Mononuclear cell (primary cell): ENCODE results near the gene PRKCA. TPM values are rescaled to one million over a fixed set of nuclear protein-coding genes. Genes with fewer than 3 reads are reported as not detected.

Experiments
- H3K27me3 ChIP-seq: 2 replicates; pipeline ENCODE4 v1.6.0; 2011; ENCODE audit warnings: low read length, control low read depth; ENCODE audit not compliant: insufficient read depth
- H3K4me1 ChIP-seq: 2 replicates; pipeline ENCODE4 v1.5.1; 2011; ENCODE audit warnings: mild to moderate bottlenecking, low read length, control low read depth; ENCODE audit not compliant: insufficient read depth
- H3K4me3 ChIP-seq: 2 replicates; pipeline ENCODE4 v1.5.1; 2011; ENCODE audit warnings: mild to moderate bottlenecking, low read length, moderate library complexity
- H3K9me3 ChIP-seq: 2 replicates; pipeline ENCODE4 v1.5.1; 2011; ENCODE audit warnings: low read depth, mild to moderate bottlenecking, control low read depth, low read length
- total RNA-seq: library from RNA; depleted of rRNA; stranded (reverse); fragments of >200 nt; gene quantifications from one replicate; pipeline ENCODE4 v1.2.3, GENCODE V29; 2012

The PRKCA gene
- total RNA-seq, 1 donor, result 35.6 TPM

DNA sequence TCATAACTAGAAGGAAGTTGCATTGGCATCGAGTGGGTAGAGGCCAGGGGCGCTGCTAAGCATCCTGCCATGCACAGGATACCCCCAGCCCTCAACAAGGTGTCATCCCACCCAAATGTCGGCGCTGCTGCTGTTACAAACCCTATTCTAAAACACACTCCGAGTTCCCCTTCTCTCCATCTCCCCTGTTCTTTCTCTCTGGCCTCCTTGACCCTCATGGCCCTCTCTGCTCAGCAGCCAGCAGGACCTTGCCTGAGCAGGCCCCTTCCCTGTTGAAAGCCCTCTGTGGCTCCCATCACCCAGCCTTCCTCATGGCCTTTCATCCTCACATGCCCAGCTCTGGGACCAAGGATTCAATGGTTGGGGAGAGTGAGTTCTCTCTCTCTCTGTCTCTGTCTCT lies 510.2 kb downstream of the PRKCA start:
- no peaks in the 10 kb centered on the region for H3K9me3 ChIP-seq
- H3K4me3 ChIP-seq, result no peak overlapping the region
- no peaks in the 10 kb centered on the region for H3K4me1 ChIP-seq
- no peaks in the 10 kb centered on the region for H3K27me3 ChIP-seq

DNA sequence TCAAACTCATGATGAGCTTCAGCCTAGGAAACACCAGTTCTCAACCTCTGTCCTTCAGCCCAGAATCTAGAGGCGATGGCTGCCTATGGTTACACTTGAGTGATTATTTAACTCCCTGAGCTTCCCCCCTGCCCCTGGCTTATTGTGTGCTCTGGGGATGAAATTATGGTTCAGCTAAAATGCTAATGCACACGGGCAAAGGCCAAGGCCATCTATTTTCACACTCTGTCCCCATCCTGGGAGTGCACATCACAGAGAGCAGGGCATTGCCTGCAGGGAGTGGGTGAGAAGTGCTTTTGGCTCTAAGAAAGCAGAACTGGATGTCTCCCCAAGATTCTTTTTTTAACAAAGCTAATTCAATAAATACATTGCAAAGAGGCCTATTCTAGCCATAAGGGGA lies 510.9 kb downstream of the PRKCA start:
- Histone ChIP-seq H3K4me1 (no peaks in the 10 kb centered on the region), H3K4me3 (no peak overlapping the region), H3K27me3 (no peaks in the 10 kb centered on the region), H3K9me3 (no peaks in the 10 kb centered on the region)

DNA sequence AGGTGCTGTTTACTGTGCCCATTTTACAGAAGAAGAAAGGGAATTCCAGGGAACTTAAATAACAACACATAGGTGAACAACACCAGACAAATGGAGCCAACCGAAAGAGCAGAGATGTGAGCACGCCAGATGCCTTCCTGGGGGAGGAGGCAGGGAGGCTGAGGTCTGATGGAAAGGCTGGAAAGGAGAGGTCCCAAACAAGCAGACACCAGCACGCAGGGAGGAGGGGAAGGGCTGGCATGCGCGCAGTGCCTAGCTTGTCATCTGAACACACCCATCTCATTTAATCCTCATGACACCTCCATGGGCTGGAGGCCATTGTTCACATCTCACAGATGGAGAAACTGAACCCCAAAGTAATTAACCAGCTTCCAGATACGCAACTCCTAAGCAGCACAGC lies 511.6 kb downstream of the PRKCA start:
- Histone ChIP-seq H3K27me3 (no peaks in the 10 kb centered on the region), H3K4me3 (no peak overlapping the region), H3K9me3 (no peaks in the 10 kb centered on the region), H3K4me1 (no peaks in the 10 kb centered on the region)

DNA sequence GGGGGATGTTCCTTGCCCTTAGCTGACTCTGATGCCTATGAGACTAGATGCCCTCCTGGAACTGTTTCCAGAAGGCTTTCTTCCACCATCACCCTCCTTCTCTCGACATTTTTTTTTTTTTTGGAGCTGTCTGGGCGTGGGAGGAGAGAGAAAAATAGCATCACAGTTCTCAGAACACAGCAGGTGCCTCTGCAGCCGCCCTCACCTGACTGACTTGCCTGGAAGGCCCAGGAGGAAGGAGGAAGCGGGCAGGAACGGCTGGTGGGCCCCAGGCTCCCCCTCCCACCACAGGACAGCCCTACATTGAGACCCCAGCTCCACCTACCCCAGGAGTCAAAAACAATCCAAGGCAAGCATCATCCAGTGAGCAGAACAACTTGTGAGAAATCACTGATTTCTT lies 512.2 kb downstream of the PRKCA start:
- Histone ChIP-seq H3K4me1 (no peaks in the 10 kb centered on the region), H3K9me3 (no peaks in the 10 kb centered on the region), H3K4me3 (no peak overlapping the region), H3K27me3 (no peaks in the 10 kb centered on the region)

DNA sequence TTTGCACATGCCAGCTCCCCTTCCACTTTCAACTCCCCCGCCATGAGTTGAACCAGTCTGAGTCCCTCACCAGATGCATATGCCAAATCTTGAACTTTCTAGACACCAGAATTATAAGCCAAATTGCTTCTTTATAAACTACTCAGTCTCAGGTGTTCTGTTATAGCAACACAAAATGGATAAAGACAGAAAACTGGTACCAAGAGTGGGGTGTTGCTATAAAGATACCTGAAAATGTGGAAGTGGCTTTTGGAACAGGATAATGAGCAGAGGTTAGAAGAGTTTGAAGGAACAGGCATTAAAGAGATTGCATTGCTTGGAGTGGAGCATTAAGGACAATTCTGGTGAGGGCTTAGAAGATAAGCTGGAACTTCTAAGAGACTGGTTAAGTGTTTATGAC lies 515.3 kb downstream of the PRKCA start:
- Histone ChIP-seq H3K9me3 (no peaks in the 10 kb centered on the region), H3K4me3 (no peak overlapping the region), H3K27me3 (no peaks in the 10 kb centered on the region), H3K4me1 (no peaks in the 10 kb centered on the region)

DNA sequence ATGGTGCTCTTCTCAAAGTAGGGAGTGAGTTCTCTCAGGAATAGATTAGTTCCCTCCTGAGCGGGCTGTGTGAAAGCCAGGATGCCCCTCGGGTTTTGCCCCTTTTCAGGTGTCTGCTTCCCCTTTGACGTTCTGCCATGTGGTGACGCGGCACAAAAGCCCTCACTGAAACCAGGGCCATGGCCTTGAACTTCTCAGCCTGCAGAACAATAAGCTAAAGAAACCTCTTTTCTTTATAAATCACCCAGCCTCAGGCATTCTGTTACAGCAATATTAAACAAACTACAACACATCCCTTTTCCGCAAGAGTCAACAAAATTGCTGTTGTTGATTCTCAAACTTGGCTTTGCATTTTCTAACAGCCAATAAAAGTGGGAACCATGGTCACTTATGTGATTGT lies 517.1 kb downstream of the PRKCA start:
- H3K4me1 ChIP-seq, result no peaks in the 10 kb centered on the region
- no peak overlapping the region for H3K4me3 ChIP-seq
- no peaks in the 10 kb centered on the region for H3K27me3 ChIP-seq
- no peaks in the 10 kb centered on the region for H3K9me3 ChIP-seq

DNA sequence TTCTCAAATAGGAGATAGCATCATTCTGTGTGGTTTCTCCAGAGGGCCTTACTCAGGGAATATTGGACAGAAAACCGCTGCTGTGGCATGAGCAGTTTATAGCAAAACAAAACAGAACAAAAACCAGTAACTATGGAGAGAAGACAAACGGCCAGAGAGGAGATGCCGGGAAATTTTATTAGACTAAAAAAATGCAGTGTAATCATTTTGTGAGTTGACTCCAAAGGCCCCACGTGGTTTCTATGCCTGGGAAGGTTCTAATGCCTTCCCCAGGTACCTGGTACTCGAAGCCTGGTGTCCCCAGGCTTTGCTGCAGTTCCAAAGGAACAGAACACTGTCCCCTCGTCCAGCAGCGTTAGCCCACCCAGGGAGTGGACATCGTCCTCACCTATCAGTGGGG lies 519.6 kb downstream of the PRKCA start:
- H3K9me3 ChIP-seq, result no peaks in the 10 kb centered on the region
- peaks cover 4% of the 10 kb centered on the region for H3K27me3 ChIP-seq
- H3K4me1 ChIP-seq, result no peaks in the 10 kb centered on the region
- H3K4me3 ChIP-seq, result no peak overlapping the region

DNA sequence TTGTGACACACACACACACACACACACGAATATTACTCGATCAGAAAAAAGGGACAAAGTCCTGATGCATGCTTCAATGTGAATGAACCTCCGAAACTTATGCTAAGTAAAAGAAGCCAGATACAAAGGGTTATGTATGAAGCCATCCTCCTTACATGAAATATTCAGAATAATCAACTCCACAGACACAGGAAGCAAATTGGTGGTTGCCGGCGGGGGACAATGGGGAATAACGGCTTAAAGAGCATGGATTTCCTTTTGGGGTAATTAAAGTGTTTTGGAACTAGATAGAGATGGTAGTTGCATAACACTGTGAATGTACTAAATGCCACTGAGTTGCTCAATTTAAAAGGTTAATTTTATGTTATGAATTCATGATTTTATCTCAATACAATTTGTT lies 524.4 kb downstream of the PRKCA start:
- Histone ChIP-seq H3K9me3 (no peaks in the 10 kb centered on the region), H3K27me3 (peaks cover 28% of the 10 kb centered on the region), H3K4me1 (no peaks in the 10 kb centered on the region), H3K4me3 (no peak overlapping the region)

DNA sequence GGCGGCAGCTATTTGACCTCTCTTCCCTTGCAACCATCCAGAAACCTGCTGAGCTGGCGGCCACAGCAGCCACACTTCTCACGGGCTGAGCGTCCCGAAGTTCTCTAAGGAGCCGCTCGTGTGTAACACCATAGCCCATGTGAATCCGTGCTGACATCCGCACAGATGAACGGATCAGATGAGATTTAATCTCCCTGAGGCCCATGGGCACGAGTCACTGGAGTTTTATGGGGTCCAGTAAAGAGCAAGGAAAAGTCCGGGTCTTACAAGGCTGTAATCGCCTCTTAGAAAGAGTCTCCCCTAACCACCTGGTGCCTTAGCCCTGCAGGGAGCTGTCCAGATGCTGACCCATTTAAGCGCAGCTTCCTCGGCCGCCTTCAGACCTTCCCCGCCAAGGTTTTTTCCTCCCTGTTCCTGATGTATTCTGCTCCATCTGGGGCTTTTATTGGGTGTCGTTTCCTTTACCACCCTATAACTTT lies 527.0 kb downstream of the PRKCA start:
- Histone ChIP-seq H3K9me3 (no peaks in the 10 kb centered on the region), H3K4me3 (no peak overlapping the region), H3K4me1 (no peaks in the 10 kb centered on the region), H3K27me3 (peaks cover 34% of the 10 kb centered on the region)

DNA sequence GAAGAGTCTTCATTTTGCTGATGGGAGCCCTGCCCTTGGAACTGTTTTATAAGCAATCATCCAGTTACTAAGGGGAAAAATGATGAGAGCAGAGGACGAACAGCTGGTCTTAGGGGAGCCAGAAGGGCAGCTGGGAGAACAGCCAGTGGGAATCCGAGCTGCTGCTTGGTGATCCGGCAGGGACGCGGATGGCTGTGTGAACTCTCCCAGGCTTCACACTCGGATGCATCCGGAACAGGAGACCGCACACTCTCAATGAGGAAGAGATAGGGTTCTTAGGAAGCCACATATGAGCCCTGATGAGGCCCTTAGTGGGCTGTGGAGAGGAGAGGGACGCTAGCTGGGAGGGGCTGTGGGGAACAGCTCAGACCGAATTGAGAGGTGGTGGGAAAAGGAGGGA lies 527.5 kb downstream of the PRKCA start:
- peaks cover 37% of the 10 kb centered on the region for H3K27me3 ChIP-seq
- no peak overlapping the region for H3K4me3 ChIP-seq
- H3K9me3 ChIP-seq, result no peaks in the 10 kb centered on the region
- H3K4me1 ChIP-seq, result no peaks in the 10 kb centered on the region

DNA sequence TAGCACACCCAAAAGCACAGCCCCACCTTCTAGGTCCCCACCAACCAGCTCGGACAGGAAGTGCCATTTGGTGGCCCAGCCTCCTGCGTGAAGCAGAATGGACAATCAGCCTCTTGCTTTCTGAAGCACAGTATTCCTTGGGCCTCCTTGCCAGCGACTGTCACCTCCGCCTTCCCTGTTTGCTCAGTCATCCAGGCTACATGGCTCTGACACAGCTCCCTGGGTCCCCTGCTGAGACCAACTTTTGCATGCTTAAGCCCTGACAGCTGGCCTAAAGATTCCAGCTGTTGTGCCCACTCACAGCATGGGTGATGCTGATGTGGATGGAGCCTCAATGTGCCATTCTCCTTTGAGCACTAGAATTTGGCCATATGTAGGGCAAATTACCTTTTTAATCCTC lies 528.0 kb downstream of the PRKCA start:
- Histone ChIP-seq H3K4me3 (no peak overlapping the region), H3K4me1 (no peaks in the 10 kb centered on the region), H3K27me3 (peaks cover 40% of the 10 kb centered on the region), H3K9me3 (no peaks in the 10 kb centered on the region)

DNA sequence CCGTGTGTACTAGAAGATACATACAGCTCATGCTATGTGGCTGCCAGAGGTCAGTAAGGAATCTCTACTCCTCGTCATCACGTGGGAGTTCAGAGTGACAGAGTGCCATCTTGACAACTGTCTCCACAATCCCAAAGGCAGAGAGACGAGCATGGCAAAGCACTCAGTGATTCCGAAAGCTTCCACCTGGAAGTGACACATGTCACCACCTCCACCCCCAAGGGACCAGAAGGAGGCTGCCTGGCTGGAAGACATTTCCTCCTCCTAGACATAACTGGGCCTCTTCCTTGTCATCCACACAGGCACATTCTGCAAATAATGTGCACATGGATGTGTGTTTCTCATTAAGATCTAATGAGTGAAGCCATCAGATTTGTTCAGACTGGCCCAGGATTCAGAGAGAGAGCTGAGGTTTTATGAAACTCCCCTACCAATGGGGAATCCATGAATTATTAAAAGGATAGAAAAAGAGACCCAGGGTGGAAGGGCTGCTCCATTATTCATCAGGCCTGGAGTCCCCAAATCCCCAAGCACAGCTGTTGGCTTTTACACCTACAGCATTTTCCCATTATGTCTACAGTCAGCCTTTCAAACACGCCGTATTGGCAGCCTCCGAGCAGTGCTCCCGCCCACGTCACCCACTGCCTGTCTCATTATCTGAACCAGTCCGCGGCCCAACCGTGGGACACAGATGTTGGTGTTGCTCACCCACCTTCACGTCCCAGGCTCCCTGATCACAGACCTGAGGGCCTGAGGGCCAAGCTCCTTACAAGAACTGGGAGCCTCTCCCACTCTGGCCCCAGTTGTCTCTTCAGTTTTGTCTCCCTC lies 529.2 kb downstream of the PRKCA start:
- H3K9me3 ChIP-seq, result no peaks in the 10 kb centered on the region
- H3K4me1 ChIP-seq, result no peaks in the 10 kb centered on the region
- H3K27me3 ChIP-seq, result peaks cover 38% of the 10 kb centered on the region
- H3K4me3 ChIP-seq, result no peak overlapping the region

DNA sequence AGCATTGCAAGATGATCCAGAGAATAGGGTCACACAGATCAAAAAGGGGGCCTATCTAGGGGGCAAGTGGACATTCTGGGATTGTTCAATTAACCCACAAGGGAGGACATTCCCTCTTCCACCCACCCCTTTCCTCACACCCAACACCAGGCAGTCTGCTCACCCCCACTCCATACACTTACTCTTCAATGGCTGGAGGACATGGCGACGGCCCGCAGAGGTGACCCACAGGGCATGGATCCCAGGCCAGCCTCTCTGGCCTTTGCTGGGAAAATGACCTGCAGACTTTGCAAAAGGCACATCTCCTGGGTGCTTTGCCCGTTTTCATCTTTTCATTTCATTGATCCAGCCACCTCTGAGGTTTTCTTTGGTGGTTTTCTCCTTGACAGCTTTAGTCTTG lies 530.8 kb downstream of the PRKCA start:
- H3K4me1 ChIP-seq, result no peaks in the 10 kb centered on the region
- peaks cover 37% of the 10 kb centered on the region for H3K27me3 ChIP-seq
- no peaks in the 10 kb centered on the region for H3K9me3 ChIP-seq
- H3K4me3 ChIP-seq, result no peak overlapping the region

DNA sequence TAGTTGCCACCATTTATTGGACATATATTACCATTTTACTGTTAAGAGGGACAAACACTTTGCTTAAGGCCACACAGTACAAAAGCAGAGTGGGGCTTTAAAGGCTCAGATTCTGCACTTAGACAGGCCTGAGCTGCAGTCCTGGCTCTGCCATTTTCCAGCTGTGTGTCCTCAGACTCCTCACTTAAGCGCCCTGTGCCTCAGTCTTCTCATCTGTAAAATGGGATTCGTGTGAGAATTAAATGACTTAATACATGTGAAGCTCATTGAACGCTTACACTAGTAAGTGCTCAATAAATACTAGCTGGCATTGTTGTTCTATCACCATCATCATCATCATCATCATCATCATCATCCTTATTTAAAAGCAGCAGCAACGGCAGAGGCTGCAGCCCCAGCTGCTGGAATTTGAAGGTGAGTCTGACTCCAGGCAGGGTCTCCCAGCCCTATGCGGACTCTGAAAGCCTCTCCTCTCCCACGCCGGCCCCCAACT lies 532.1 kb downstream of the PRKCA start:
- Histone ChIP-seq H3K4me3 (no peak overlapping the region), H3K4me1 (no peaks in the 10 kb centered on the region), H3K27me3 (peaks cover 24% of the 10 kb centered on the region), H3K9me3 (no peaks in the 10 kb centered on the region)

DNA sequence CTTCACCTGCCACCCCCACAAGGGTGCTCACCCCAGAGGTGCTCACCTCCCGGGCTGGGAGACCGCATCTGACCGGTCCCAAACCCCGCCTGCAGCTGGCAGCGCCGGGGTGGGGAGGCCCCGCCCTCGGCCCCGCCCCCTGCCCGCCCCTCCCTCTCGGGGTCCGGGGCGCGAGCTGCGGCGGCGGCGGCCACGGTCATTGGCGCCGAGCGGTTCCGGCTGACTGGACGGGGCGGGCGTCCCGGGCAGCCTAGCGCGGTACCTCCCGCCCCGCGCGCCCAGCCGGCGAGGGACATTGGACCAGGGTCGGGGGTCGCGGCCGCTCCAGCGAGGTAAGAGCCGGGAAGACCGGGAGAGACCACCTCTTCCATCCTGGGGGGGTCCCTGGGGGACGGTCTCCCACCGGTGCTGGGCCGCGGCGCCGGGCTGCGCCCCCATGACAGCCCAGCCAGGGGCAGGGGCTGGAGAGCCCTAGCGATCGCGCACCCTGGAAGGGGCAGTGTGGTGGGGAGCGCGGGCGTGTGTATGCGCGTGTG lies 532.6 kb downstream of the PRKCA start, which contains the start of gene CACNG5:
CACNG5 (plus strand) TSS at position 199 of the 536 bp plus-strand sequence. CDS start 42,216 bp downstream, outside the sequence.
- Histone ChIP-seq H3K9me3 (no peaks in the 10 kb centered on the region), H3K27me3 (peaks cover 19% of the 10 kb centered on the region), H3K4me1 (no peaks in the 10 kb centered on the region), H3K4me3 (no peak within 1 kb of the TSS)

DNA sequence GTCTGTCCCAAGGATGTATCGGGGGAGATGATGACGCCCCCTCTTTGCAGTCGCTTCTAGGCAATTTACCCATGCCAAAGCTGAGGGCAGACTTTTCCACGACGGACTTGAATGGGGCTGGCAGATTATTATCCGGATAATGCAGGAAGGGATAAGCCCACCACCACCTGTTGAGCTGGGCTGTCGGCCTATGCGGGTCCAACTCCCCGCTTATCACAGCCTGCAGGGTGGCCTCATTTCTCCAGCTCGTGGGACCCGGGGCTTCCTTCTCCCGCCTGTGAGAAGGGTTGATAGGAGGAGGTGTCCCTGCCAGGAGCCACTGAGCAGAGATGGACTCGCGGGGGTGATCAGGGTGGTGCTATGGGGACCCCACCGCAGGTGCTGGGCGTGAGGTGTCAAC lies 533.1 kb downstream of the PRKCA start:
- H3K4me1 ChIP-seq, result no peaks in the 10 kb centered on the region
- peaks cover 16% of the 10 kb centered on the region for H3K27me3 ChIP-seq
- no peak overlapping the region for H3K4me3 ChIP-seq
- H3K9me3 ChIP-seq, result no peaks in the 10 kb centered on the region
